Type B pancreatic cell (in vitro differentiated cells): ENCODE measurements around the gene RPAP2. TPM values are rescaled to one million over a fixed set of nuclear protein-coding genes. Genes with fewer than 3 reads are reported as not detected.

Source experiments
- total RNA-seq: library from RNA; stranded (reverse); gene quantifications from 2 replicates; pipeline ENCODE4 v1.2.1, GENCODE V29; 2021; ENCODE audit warnings: low replicate concordance

RPAP2 gene
- total RNA-seq, 1 donor from 2014 or later: 42.3 TPM

Other genes with a start within 250 kb of the RPAP2 start
- not detected in 2 replicates for gene SETSIP, start 223.6 kb upstream of the RPAP2 start, total RNA-seq
- gene BTBD8, start 218.7 kb upstream of the RPAP2 start, total RNA-seq: 2.6 and 4.8 TPM in 2 replicates
- not detected in 2 replicates for gene C1orf146, start 81.1 kb upstream of the RPAP2 start, total RNA-seq
- gene GLMN, start 72 bp upstream of the RPAP2 start, total RNA-seq: 11.1 and 19.9 TPM in 2 replicates
- 0.10 and 0.17 TPM in 2 replicates for gene GFI1, start 187.9 kb downstream of the RPAP2 start, total RNA-seq